Hepatocyte (in vitro differentiated cells): ENCODE results near the gene AMIGO2. TPM values are rescaled to one million over a fixed set of nuclear protein-coding genes. Genes with fewer than 3 reads are reported as not detected.

Experiments used
- DNase-seq: peaks from one replicate; pipeline ENCODE4 v3.0.0-alpha.2; 2016; ENCODE audit warnings: low spot score
- H2AFZ ChIP-seq: fragments of 200-600 bp; sonication (generic); 2 replicates; pipeline ENCODE4 v1.6.0; 2016; ENCODE audit warnings: antibody characterized with exemption, mild to moderate bottlenecking
- H3K27ac ChIP-seq: fragments of 200-600 bp; sonication (generic); 2 replicates; pipeline ENCODE4 v1.5.1; 2016; ENCODE audit warnings: mild to moderate bottlenecking
- H3K27me3 ChIP-seq: fragments of 200-600 bp; sonication (generic); 2 replicates; pipeline ENCODE4 v1.6.1; 2016
- H3K36me3 ChIP-seq: fragments of 200-600 bp; sonication (generic); replicated peaks from 2 replicates; pipeline ENCODE4 v1.5.1; 2016; ENCODE audit warnings: low read depth; ENCODE audit not compliant: insufficient read depth
- H3K4me1 ChIP-seq: fragments of 200-600 bp; sonication (generic); 2 replicates; pipeline ENCODE4 v1.5.1; 2016; ENCODE audit warnings: mild to moderate bottlenecking, moderate library complexity; ENCODE audit not compliant: insufficient read depth
- H3K4me2 ChIP-seq: fragments of 200-600 bp; sonication (generic); 2 replicates; pipeline ENCODE4 v1.6.0; 2016
- H3K4me3 ChIP-seq: fragments of 200-600 bp; sonication (generic); 2 replicates; pipeline ENCODE4 v1.5.1; 2016; ENCODE audit warnings: mild to moderate bottlenecking
- H3K79me2 ChIP-seq: fragments of 200-600 bp; sonication (generic); 2 replicates; pipeline ENCODE4 v1.6.0; 2017; ENCODE audit warnings: mild to moderate bottlenecking
- H3K9me2 ChIP-seq: fragments of 200-600 bp; sonication (generic); replicated peaks from 2 replicates; pipeline ENCODE4 v1.6.0; 2017; ENCODE audit warnings: mild to moderate bottlenecking; ENCODE audit not compliant: insufficient read depth
- H3K9me3 ChIP-seq: fragments of 200-600 bp; sonication (generic); 2 replicates; pipeline ENCODE4 v1.5.1; 2016; ENCODE audit warnings: low read depth, mild to moderate bottlenecking
- H4K20me1 ChIP-seq: fragments of 200-600 bp; sonication (generic); 2 replicates; pipeline ENCODE4 v1.6.0; 2016; ENCODE audit warnings: mild to moderate bottlenecking; ENCODE audit not compliant: insufficient read depth, poor library complexity, severe bottlenecking
- CTCF ChIP-seq: fragments of 200-600 bp; sonication (generic); IDR thresholded peaks from 2 replicates; pipeline ENCODE4 v1.5.1; 2016; ENCODE audit warnings: antibody characterized with exemption, mild to moderate bottlenecking; ENCODE audit not compliant: poor library complexity
- EZH2 ChIP-seq: fragments of 200-600 bp; sonication (generic); IDR thresholded peaks from 2 replicates; pipeline ENCODE4 v1.6.1; 2016; ENCODE audit warnings: antibody characterized with exemption, mild to moderate bottlenecking, borderline replicate concordance
- EZH2phosphoT487 ChIP-seq: fragments of 200-600 bp; sonication (generic); IDR thresholded peaks from one replicate; pipeline ENCODE4 v1.6.1; 2018; ENCODE audit warnings: antibody characterized with exemption, mild to moderate bottlenecking, low read depth, moderate library complexity; ENCODE audit not compliant: unreplicated experiment, severe bottlenecking
- WGBS: methylation state at CpG from one replicate; pipeline ENCODE4 v1.1.6; 2016; ENCODE audit warnings: low lambda C conversion rate; ENCODE audit errors: missing lambda C conversion rate; 5-methylcytosine and 5-hydroxymethylcytosine counted together
- polyA plus RNA-seq: library from polyadenylated mRNA; unstranded; fragments of >200 nt; fragmentation: Nextera tagmentation; extraction: Ambion mirVana; gene quantifications from 2 replicates; pipeline ENCODE4 v1.2.1, GENCODE V29; 2016
- total RNA-seq: library from RNA; depleted of rRNA; stranded (reverse); fragments of >200 nt; gene quantifications from 2 replicates; pipeline ENCODE4 v1.2.3, GENCODE V29; 2014

Gene AMIGO2
- total and polyA plus RNA-seq, 2 experiments from 2014 or later = 57.8 to 65.6 TPM

- no peak overlapping the region for H3K27ac ChIP-seq
Measured at GRCh38 chr12:47100160-47100559, 20.4 kb upstream of the AMIGO2 start.

GRCh38 chr12:47099610-47100009 lies 19.9 kb upstream of the AMIGO2 start:
- H4K20me1 ChIP-seq = no peaks in the 10 kb centered on the region
- no peaks in the 10 kb centered on the region for H3K9me2 ChIP-seq
- 70% methylated on average over 2 of the region's 2 CpGs for WGBS

More at GRCh38 chr12:47100160-47100559, 20.4 kb upstream of the AMIGO2 start:
- WGBS = 91% methylated on average over 2 of the region's 2 CpGs
- H3K79me2 ChIP-seq = no peaks in the 10 kb centered on the region
- peaks cover 12% of the 10 kb centered on the region for H3K4me1 ChIP-seq
- H3K9me2 ChIP-seq = no peaks in the 10 kb centered on the region
- no peak overlapping the region for H3K4me2 ChIP-seq
- H3K36me3 ChIP-seq = no peaks in the 10 kb centered on the region
- H3K4me3 ChIP-seq = no peak overlapping the region
- H4K20me1 ChIP-seq = no peaks in the 10 kb centered on the region
- TF ChIP-seq CTCF (no peak), EZH2 (no peak), EZH2phosphoT487 (no peak)
- H2AFZ ChIP-seq = no peak overlapping the region
- H3K9me3 ChIP-seq = no peaks in the 10 kb centered on the region
- DNase-seq = no peak
- H3K27me3 ChIP-seq = no peaks in the 10 kb centered on the region

GRCh38 chr12:47098099-47098498 lies 18.3 kb upstream of the AMIGO2 start:
- no peak for DNase-seq
- H3K79me2 ChIP-seq = no peaks in the 10 kb centered on the region
- H3K4me2 ChIP-seq = no peak overlapping the region

More at GRCh38 chr12:47099610-47100009, 19.9 kb upstream of the AMIGO2 start:
- H3K27ac ChIP-seq = no peak overlapping the region
- DNase-seq = no peak
- H3K4me3 ChIP-seq = no peak overlapping the region
- H2AFZ ChIP-seq = no peak overlapping the region
- no peaks in the 10 kb centered on the region for H3K9me3 ChIP-seq
- TF ChIP-seq EZH2 (no peak), EZH2phosphoT487 (no peak), CTCF (no peak)
- no peaks in the 10 kb centered on the region for H3K36me3 ChIP-seq
- H3K4me1 ChIP-seq = peaks cover 12% of the 10 kb centered on the region
- no peaks in the 10 kb centered on the region for H3K27me3 ChIP-seq
- no peaks in the 10 kb centered on the region for H3K79me2 ChIP-seq
- no peak overlapping the region for H3K4me2 ChIP-seq

More at GRCh38 chr12:47098099-47098498, 18.3 kb upstream of the AMIGO2 start:
- Histone ChIP-seq H3K9me2 (no peaks in the 10 kb centered on the region), H3K27me3 (no peaks in the 10 kb centered on the region), H4K20me1 (no peaks in the 10 kb centered on the region), H3K27ac (no peak overlapping the region), H2AFZ (no peak overlapping the region), H3K4me3 (no peak overlapping the region), H3K4me1 (peaks cover 4% of the 10 kb centered on the region), H3K36me3 (no peaks in the 10 kb centered on the region), H3K9me3 (no peaks in the 10 kb centered on the region)
- WGBS = 96% methylated on average over 6 of the region's 6 CpGs
- TF ChIP-seq CTCF (no peak), EZH2phosphoT487 (no peak), EZH2 (no peak)
